ENCODE measurements around the gene NUTM2G.
"Not testable (repeated sequence)": the region's sequence is repeated elsewhere in the genome, so short reads cannot be mapped to it uniquely, and the experiment has no call there.

Gene NUTM2G

DNA sequence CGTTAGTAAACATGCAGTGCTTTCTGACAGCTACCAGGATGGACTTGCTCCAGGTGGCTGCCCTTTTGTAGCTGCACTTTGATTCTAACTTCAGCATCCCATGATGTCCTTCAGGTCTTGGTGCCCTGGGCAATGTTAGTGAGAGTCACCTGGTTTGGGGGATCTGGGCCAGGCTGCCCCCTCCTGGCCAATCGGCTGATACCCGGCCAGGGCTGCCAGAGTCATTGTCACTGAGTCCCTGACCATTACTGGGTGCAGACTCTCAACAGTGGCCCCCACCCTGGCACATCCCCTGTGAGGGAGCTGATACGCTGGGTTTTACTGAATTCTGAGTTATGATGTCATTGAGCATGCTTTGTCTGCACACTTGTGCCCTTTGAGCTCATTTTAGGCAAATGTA, 13.5 kb downstream of the NUTM2G start:
- DNase-seq: not testable (repeated sequence)

GRCh38 chr9:96949346-96949745, 20.7 kb downstream of the NUTM2G start:
- DNase-seq: not testable (repeated sequence)

- DNase-seq: not testable (repeated sequence)
Measured at GRCh38 chr9:96950539-96950938, 21.9 kb downstream of the NUTM2G start.

DNA sequence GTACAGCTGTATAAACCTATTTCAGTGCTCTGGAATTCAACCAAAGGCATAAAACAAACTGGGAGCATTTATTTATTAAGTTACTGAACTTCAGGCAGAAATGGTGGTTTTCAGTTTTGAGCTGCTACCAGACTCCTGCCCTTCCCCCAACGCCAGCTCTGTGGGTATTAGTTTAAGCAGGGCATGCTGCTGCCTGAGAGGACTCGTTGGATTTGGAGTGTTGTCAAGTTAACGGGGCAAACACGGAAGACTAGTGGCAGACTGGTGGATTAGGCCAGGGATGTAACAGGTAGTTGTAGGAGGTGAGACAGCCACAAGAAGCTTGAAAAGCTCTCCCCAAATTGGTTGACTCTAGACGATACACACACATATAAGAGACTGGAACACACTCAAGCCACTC, 38.9 kb downstream of the NUTM2G start:
- DNase-seq: not testable (repeated sequence)

GRCh38 chr9:96972552-96972951, 43.9 kb downstream of the NUTM2G start:
- not testable (repeated sequence) for DNase-seq

- not testable (repeated sequence) for DNase-seq
Measured at GRCh38 chr9:96974037-96974436, 45.4 kb downstream of the NUTM2G start.

GRCh38 chr9:96983496-96984122, 55.0 kb downstream of the NUTM2G start:
- not testable (repeated sequence) for DNase-seq

GRCh38 chr9:96984139-96984538, 55.5 kb downstream of the NUTM2G start:
- not testable (repeated sequence) for DNase-seq

DNA sequence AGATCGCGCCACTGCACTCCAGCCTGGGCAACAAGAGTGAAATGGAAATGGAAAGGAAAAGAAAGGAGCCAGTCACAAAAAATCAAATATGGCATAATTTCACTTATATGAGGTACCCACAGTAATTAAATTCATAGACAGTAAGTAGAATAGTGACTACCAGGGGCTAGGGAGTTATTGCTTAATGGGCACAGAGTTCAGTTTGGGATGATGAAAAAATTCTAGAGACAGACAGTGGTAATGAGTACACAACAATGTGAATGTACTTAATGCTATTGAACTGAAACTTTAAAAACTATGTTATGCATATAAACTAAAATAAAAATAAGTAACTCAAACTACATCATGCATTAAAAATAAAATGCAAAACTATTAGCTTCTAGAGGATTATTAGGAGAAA, 56.2 kb downstream of the NUTM2G start:
- not testable (repeated sequence) for DNase-seq
